SU-DHL-6 (cell line): ENCODE results near the gene KIF1A.

Experiments
- CTCF ChIP-seq: fragments of 200-600 bp; sonication (generic); IDR thresholded peaks from one replicate; pipeline ENCODE4 v1.5.1; 2017; ENCODE audit warnings: antibody characterized with exemption, mild to moderate bottlenecking, low read length, moderate library complexity; ENCODE audit not compliant: insufficient read depth, poor library complexity, severe bottlenecking
- EZH2phosphoT487 ChIP-seq: fragments of 200-600 bp; sonication (generic), shearing (Covaris generic); conservative IDR thresholded peaks from 2 replicates; pipeline ENCODE4 v1.6.1; 2018; ENCODE audit warnings: mild to moderate bottlenecking, antibody characterized with exemption, low read length, moderate library complexity, mixed read lengths

GRCh38 chr2:240857039-240858008 is 37.3 kb upstream of the KIF1A start:
- TF ChIP-seq CTCF (no peak), EZH2phosphoT487 (no peak)
